HG02938 (cell line): ENCODE data around the gene IFNA16.
"Not testable (repeated sequence)": the region's sequence is repeated elsewhere in the genome, so short reads cannot be mapped to it uniquely, and the experiment has no call there.

ENCODE experiments used
- ATAC-seq: cut with Tn5 transposase; IDR thresholded peaks from one replicate; pipeline ENCODE4 v1.9.1; 2021; ENCODE audit warnings: mild to moderate bottlenecking, moderate library complexity; ENCODE audit not compliant: unreplicated experiment

IFNA16 gene

GRCh38 chr9:21217211-21217610 lies at the start of gene IFNA16:
TSS of gene IFNA16 (minus strand) at chr9:21217311. CDS start at chr9:21217305, 6 bp downstream.
- not testable (repeated sequence) for ATAC-seq

GRCh38 chr9:21265421-21266189 lies 48.5 kb upstream of the IFNA16 start:
- ATAC-seq = no peak

DNA sequence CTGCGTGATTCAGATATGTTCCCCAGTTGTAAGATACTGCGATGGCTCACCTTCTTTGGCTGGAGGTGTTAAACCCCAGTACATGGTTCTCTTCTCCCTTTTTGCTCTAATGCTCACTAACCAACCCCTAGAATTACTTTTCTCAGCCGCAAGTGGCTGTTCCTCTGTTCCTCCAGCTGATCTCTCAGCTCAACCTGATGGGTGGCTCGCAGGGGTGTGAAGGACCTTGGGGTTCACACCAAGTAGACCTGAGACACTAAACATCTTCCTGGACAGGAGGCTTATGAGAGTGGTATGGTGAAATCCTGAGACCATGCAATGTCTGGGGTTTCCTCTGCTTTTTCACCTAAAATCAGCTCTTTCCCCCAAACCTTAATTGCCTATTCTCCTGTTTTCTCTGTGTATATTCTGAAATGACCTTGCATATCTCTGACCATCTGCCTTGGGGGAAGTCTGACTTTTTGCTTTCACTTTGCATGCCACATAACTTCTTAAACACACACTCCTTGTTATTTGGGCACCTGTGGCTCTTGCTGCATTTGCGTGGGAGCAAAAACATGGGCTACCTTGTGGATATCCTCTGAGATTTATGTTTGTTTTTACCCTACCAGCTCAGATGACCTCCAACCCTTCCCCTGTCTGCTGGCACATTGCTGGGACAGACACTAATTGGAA lies 38.6 kb upstream of the IFNA16 start:
- no peak for ATAC-seq

DNA sequence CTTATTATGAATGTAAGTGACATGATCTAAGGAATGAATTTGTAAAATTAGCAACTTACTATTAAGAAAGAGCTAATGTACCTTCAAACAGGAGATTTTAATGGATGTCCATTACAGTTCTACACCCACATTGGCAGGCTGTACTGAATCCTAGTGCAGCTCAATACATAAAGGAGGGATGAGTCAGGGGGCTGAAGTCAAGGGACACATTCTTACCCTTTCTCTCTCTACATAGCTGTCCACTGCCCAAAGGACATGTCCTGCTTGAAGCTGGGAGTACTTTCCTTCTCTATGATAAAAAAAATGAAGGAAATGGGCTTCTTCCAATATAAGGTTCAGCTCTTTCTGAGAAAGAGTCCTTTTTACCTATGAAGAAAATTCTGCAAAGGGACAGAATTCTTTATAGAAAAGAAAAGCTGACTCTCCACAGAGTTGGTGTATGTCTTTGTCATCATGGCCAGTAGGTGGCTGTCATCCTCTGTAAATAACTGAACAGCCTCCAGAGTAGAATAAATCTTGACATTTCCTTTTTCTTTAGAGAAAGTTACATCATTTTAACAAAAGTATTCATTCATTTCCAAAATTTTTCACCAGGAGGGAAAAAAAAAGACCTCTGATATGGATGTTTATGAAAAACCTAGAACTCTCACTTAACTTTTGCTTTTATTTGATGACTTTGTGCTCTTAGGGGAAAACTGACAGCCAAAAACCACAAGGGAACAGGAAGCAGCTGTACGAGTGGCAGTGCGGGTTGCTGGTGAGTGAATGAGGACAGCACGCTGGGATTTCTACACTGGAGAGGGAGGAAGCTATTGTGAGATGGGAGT lies 35.8 kb upstream of the IFNA16 start:
- peak; percentile 82 for ATAC-seq

GRCh38 chr9:21251638-21252037 lies 34.5 kb upstream of the IFNA16 start:
- no peak for ATAC-seq

GRCh38 chr9:21251190-21251589 lies 34.1 kb upstream of the IFNA16 start:
- no peak for ATAC-seq

DNA sequence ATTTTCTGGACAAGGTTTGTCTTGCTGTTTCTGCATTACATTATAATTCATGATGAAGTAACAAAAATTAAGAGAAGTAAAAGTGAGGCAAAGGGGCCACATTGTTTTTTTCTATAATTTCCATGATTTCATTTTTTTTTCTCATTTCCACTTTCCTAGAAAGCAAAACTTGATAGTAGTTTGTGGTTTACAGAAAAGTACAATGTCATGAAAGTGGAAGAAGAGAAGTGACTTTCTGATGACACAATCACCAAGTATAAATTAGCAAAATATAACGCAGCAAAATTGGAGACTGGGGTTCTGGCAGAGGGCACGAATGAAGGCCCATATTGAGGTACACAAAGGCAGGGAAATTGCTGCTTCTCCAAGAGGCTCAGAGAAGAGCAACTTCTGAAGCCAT lies 27.7 kb upstream of the IFNA16 start:
- no peak for ATAC-seq

- ATAC-seq = no peak
These were observed 22.8 kb upstream of the IFNA16 start, which contains the start of gene IFNA14 for GRCh38 chr9:21239911-21240310. TSS of gene IFNA14 (minus strand) at chr9:21240005. CDS start at chr9:21239935, 70 bp downstream.

- ATAC-seq = not testable (repeated sequence)
These were observed 19.2 kb upstream of the IFNA16 start for GRCh38 chr9:21236360-21236714.

DNA sequence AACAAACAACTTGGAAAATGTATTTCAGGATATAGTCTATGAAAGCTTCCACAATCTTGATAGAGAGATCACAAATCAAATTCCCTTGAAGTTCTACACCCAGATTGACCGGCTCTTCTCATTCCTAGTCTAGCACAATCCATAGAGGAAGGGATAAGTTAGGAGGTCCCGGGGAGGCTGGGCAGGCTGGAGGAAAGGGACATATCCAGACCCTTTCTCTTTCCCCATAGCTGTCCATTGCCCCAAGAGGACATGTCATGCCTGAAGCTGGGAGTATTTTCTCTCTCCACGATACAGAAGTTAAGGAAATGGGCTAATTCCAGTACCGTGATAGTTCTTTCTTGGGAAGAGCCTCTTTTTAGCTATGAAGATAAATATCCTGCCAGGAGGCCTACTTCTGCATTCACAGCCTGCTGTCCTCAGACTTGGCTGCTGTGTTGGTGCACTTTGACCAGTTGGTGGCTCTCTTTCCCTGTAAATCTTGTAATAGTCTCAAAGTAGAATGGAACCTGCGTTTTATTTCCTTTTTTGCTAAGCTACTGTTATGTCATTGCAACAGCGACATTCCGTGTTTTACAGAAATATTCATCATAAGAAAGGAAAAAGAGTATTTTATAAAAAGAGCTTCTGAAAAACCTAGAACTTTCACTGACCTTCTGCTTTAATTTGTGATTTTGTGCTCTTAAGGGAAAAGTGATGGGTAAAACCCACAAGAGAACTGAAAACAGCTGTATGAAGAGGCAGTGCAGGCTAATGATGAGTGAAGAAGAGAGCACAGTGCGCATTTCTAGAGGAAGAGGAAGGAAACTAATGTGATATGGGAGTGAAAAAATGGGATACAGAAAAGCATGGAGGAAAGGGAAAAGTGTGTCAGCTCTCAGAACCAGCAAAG lies 18.6 kb upstream of the IFNA16 start:
- peak; percentile 86 for ATAC-seq

- ATAC-seq = no peak
These were observed 17.1 kb upstream of the IFNA16 start for GRCh38 chr9:21234153-21234687.

DNA sequence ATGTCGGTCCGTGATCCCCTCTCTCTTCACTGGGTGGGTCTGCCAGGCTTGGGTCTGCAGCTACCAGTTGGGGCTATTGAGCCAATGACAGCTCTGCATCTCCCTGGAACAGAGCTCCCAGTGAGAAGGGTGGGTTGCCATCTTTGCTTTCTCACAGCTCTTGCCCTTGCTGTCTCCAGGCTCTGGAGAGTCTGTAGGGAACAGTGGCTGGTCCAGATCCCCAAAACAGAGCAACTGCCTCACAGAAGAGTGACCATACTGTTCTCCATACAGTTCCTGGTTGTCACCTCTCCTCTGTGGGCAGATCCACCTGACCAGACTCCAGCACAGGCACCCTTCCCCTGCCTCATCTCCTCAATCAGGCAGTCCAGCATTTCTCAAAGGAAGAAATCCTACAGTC lies 16.1 kb upstream of the IFNA16 start:
- no peak for ATAC-seq

DNA sequence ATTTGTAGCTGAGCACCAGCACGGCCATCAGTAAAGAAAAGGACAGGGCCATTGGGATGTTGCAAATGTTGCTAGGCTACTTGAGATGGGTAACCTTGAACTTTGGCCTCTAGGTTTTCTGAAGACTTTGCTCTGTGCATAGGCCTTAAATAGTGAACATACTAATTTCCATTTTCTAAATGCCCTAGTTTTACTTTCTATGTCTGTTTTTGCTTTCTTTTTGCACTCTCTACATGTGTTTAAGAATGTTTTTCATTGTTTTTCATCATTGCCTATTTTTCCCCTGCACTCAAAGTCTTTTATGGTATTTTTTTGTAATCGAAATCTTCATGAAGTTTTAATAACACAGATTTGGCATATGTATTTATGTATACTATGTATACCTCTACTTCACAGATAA lies 11.0 kb upstream of the IFNA16 start, which contains the start of gene IFNA17:
IFNA17 (minus strand) TSS at position 101 of the 400 bp plus-strand sequence; CDS start at position 52, 49 bp downstream.
- no peak for ATAC-seq

DNA sequence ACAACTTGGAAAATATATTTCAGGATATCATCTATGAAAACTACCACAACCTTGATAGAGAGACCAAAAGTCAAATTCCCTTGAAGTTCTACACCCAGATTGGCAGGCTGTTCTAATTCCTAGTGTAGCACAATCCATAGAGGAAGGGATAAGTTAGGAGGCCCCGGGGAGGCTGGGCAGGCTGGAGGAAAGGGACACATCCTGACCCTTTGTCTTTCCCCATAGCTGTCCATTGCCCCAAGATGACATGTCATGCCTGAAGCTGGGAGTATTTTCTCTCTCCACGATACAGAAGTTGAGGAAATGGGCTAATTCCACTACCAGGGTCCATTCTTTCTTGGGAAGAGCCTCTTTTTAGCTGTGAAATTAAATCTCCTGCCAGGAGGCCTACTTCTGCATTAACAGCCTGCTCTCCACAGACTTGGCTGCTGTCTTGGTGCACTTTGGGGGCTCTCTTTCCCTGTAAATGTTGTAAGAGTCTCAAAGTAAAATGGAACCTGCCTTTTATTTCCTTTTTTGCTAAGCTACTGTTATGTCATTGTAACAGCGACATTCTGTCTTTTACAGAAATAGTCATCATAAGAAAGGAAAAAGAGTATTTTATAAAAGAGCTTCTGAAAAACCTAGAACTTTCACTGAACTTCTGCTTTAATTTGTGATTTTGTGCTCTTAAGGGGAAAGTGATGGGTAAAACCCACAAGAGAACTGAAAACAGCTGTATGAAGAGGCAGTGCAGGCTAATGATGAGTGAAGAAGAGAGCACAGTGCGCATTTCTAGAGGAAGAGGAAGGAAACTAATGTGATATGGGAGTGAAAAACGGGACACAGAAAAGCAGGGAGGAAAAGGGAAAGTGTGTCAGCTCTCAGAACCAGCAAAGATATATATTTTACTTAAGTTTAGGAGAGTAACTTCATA lies 3.4 kb downstream of the IFNA16 start:
- peak; percentile 81 for ATAC-seq

GRCh38 chr9:21212160-21212559 lies 5.0 kb downstream of the IFNA16 start:
- not testable (repeated sequence) for ATAC-seq

DNA sequence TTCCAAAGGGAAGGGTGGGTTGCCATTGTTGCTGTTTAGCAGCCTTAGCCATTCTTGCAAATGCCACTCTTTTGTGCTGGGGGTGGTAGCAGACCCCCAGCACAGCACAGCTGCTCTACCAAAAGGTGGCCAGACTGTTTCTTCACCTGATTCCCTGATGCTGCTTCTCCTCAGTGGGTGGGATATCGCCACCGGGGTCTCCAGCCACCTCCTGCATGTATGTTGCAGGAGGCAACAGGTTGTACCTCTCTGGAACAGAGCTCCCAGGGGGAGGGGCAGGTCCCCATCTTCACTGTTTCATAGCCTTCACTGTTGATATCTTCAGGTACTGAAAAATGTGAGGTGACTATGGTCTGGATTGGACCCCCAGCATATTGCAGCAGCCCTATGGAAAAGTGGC lies 6.3 kb downstream of the IFNA16 start:
- not testable (repeated sequence) for ATAC-seq

- no peak for ATAC-seq
These were observed 6.8 kb downstream of the IFNA16 start for GRCh38 chr9:21210311-21210710.

GRCh38 chr9:21207043-21207442 lies 10.1 kb downstream of the IFNA16 start, which contains the start of gene IFNA10:
TSS of gene IFNA10 (minus strand) at chr9:21207143. CDS start at chr9:21207097, 46 bp downstream.
- not testable (repeated sequence) for ATAC-seq

- ATAC-seq = no peak
These were observed 11.9 kb downstream of the IFNA16 start for GRCh38 chr9:21205204-21205603.
